Activated CD4-positive, alpha-beta T cell treated with anti-CD3 and anti-CD28 coated beads, Interleukin-2, amount 50 U/mL, for 1 hour (primary cell): ENCODE measurements around the gene EIF4EBP2.

Experiments
- DNase-seq: peaks from one replicate; pipeline ENCODE4 v3.0.0-alpha.2; 2020

Gene EIF4EBP2

DNA sequence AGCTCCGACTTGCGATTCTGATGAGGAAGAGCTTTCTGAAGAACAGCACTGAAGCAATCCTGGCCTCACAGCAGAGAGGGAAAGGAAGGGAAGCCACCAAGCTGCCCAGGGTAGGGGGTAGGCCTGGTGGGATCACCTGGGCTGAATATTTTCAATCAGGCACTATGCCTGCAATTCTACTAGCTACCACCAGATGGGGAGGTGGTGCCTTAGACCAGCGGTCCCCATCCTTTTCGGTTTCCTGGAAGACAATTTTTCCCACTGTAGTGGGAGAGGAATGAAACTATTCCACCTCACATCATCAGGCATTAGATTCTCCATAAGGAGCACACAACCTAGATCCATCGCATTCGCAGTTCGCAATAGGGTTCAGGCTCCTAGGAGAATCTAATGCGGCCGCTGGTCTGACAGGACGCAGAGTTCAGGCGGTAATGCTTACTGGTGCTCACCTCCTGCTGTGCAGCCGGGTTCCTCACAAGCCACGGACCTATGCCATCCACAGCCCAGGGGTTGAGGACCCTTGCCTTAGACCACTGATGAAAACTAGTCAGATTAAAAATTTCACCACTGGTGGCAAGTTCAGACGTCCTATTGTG is 24.3 kb upstream of the EIF4EBP2 start:
- no peak for DNase-seq

DNA sequence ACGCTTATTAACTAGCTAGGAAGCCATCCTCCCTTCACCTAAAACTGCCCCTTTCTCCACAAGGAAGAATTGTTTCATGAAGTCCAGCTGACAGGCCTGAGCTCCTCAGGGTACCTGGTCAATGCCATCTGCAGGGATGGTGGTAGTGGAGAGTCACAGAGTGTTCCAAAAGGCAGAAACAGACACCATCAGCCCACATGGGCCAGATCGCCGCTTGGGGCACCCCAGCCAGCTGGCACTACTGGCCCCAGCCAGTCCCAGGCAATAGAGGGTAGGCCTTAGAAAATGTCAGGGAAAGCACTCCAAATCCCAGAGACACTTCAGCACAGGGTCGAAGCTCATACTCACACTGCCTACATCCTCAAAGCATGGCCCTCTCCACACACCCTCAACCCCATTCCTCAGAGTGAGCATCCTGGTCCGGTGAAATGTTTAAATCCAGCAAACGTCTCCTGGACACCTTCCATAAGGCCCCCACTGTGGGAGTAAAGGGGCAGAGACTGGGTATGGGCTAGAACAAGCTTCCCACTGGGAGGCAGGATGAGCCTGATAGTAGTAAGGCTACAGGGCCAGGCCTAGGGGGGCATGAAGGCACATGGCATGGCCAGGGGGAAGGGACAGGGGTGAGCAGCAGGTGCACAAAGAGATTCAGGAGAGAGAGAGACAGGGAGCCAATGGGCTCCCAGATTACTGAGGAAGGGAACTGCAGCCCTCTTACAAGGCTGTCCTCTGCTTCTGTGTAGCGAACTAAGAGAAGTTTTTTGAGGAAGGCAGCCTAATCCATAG is 23.4 kb upstream of the EIF4EBP2 start:
- no peak for DNase-seq

DNA sequence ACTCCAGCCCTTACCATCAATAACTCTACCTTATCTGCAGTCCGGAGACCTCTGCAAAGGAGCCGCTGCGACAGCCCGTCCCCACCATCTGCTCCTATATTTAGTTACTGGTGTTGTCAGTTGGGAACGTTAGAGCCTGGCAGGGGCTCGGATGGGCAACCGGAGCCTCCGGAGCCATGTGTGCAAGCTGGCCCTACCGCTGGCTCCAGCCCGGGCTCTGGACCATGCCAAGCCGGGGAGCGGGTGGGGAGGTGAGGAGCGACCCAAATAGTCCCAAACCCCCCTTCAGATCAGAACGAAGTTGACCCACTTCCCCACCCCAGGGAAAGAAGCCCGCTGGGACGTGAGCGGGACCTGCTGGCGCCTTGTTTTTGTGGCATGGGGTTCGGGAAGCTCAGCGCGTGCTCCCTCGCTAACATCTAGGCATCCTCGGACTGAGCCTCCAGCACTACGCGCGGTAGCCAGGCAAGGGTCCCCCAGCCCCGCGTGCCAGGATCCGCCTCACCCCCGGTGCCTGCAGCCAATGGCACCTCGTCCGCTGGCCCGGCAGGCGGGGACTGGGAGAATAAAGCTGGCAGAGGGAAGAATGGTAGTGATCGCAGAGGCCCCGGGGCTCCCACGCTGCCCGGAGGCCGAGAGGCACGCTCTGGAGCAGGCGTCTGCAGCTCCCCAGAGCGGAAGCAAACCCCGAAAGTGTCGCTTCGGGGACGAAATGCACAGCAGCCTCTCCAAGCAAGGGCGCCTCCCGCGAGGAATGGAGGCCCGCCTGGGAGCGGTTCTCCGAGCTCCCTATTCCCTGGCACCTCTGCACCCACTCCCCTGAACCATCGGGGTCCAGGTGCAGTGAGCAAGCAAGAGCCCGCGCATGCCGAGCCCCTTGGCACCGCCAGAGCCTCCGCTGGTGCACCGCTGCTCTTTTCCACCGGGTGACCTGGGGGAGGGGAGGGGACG is 22.2 kb upstream of the EIF4EBP2 start:
- DNase-seq, result peak; percentile 23

DNA sequence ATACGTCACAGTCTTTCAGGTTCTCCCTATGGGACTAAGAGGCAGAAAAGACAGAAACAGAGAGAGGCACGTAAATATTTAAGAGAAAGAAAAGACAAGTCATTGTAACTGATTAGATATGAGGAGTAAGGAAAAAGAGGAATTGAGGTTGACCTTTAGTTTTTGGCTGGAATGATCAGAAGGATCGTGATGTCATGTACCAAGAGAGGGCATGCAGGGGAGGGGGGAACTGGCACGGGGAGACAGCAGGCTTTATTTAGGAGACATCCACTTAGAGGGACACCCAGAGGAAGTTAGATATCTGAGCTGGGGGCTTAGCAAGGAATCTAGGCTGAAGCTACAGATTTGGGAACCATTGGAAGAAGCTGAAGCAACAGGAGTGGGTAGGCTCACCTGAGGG is 12.3 kb upstream of the EIF4EBP2 start:
- DNase-seq, result no peak

DNA sequence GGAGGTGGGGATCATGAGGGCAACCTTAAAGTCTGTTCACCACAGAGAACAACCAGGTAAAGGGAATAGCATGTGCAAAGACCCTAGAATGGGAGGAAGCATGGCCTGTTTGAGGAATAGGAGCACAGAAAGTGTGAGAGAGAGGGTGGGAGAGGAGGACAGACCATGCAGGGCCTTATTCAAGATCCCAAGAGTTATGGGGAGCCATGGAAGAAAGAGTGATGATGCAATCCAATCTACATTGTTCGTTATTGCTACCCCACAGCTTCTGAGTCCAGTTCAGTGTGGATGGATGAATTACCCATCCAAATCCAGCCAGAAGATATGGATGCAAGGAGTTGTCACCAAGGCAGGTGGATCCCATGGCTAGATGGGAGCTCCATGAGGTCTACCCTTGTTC is 7.8 kb upstream of the EIF4EBP2 start:
- DNase-seq, result no peak

DNA sequence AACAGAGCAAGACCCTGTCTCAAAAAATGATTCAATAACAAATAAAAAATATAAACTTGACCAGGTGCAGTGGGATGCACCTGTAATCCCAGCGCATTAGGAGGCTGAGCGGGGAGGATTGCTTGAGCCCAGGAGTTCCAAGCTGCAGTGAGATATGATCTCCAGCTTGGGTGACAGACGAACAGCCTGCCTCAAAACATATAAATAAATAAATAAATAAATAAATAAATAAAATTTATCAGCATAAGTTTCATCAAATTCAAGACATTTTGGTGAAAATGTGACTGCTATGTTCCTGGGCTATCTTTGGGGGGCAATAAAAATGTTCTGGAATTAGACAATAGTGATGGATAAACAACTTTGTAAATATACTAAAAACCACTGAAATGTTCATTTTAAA is 4.8 kb upstream of the EIF4EBP2 start:
- DNase-seq, result no peak

DNA sequence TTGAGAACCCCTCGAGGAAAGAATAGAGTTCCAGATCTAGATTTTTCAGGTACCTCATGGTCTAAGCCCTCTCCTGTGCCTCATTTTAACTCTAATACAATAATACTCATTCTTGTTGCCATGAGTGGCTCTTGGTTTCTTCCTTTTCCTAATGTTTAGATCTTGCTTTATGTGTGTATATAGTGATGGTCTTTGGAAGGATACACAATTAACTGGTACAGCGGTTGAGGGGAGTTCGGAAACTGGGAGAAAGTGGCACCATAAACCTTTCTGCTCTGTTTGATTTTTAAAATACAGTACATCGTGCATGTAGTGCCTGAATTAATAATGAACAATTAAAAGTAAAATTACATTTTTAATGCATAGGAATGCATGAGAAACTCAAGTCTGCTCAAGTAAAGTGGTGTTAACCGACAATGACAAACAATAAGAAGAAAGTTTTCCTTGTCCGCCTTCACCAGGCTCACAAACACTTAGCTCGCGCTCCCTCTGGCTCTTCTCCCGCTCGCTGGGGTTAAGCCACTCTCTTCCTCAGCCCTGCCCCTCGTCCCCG is 386 bp upstream of the EIF4EBP2 start:
- no peak for DNase-seq

DNA sequence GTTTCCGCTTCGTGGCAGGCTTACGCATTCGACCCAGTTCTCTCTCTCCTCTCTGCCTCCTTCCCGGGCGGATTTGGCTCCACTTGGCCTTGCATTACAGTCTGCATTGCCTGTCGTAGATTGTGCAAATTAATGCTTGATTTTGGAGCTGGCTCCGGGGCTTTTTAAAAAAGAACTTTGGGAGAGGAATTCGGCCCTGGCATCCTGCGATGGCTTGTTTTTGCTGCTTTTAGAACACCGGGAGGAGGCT is 767 bp downstream of the EIF4EBP2 start:
- no peak for DNase-seq

DNA sequence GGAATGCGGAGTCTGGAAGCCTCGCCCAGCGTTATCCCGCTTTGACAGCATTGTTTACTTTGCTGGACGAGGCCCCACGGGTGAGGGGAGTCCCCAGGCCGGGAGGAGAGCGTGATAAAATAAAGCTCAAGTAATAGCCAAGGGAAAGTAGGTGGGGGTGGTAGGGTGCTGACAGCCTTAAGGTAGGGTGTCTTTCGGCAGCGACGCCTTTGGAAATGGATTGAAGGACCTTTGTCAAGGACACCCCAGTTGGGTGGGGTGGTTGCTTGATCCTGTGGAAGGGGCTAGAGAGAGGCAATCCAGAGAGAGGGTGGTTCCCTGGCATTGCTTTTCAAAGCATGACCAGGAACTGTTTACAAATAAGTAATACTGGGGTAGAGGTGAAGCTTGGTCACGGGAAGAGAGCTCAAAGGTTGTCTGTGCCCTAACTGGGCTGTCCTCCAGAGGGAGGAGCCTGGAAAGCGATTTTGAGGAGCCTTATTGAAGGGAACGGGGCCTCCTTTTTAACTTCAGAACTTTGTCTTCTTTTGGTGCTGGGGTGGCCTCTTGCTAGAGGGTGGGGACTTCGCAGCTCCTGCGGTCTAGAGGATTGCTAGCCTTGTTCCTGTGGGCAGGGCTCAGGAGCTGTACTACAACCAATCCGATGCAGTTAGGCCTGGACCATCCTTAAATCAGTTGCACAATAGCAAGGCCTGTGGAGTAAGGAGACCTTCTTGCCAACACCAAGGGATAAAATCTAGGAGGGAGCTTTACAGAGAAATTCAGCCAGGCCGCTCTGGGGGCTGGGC is 1.3 kb downstream of the EIF4EBP2 start:
- DNase-seq, result peak; percentile 20

DNA sequence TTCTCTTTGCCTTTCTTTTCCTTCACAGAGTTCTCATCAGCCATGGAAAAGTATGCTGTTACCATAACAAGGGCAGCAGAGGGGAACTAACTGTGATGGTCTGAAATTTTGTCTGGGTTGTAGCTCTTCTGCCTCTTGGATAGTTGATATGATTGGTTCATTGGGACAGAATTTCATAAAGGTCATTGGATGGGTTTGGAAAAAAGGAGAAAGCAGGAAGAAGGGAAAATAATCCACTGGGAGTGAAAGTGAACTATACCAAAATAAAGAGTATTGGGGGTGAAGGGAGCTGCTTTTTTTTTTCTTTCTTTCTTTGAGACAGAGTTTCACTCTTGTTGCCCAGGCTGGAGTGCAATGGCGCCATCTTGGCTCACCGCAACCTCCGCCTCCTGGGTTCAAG is 5.8 kb downstream of the EIF4EBP2 start:
- no peak for DNase-seq

DNA sequence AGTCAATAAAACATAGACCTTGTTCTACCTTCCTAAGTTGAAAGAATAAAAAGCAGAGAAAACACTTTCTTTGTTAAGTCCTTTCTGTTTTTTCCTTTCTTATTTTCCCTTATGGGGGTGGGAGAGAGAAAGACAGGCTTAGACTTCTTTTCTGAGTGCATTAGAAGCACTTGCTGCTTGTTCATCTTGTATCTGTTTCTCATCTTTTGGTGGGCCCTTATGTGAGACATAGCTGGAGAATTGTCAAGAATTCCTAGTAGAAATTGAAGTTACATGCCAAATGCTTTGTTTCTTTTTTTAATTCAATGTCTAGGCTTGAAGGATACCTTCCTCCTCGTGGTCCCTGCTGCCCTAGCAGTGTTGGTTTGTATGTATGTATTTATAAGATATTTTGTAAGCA is 6.7 kb downstream of the EIF4EBP2 start:
- no peak for DNase-seq

DNA sequence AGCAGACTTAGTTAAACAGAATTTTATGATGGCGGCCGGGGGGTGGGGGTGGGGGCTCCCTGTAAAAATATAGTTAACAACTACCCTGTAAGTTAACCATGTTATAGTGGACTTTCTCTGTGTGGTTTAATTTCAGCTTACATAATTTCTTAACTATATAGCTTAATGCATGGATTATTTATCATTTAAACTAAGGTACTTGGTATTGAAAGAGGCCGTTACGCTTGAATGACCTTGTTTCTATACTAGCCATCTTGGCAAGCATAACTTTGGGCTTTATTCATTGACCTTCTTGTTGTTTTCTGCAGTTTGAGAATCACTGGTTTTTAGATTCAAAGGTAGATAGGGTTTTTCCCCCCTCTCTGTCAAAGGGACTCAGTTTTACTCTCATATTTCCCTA is 8.4 kb downstream of the EIF4EBP2 start:
- no peak for DNase-seq

DNA sequence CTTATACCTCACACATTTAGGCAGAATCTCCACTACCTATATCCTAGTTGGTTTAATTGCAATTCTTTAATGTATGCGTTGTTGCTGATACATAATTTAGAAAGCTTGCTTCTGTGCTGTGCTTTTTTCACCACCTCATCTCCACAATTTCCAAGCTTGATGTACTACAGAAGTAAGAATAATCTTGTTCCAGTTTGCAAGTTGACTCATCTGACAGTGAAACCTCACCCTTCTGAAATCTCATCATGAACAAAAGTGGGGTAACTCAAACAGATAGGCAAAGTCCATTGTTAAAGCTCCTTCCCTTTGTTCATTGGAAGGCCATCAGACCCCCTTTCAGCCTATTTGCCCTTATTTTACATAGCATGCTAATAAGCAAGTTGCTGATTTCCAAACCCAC is 13.6 kb downstream of the EIF4EBP2 start:
- DNase-seq, result no peak

DNA sequence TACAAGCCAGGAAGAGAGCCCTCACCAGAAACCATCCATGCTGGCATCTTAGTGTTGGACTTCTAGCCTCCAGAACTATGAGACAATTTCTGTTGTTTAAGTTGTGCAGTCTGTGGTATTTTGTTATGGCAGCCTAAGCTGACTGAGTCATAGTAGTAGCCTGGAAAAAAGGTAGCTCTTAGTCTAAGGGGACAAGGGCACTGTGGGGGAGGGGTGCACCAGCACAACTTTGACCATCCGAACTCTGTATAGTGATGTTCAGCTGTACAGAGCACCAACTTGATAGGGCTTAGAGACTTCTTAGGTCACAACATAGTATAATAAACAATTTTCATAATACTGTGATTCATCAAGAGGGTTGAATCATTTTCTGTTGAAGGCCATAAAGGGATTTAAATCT is 14.3 kb downstream of the EIF4EBP2 start:
- no peak for DNase-seq

DNA sequence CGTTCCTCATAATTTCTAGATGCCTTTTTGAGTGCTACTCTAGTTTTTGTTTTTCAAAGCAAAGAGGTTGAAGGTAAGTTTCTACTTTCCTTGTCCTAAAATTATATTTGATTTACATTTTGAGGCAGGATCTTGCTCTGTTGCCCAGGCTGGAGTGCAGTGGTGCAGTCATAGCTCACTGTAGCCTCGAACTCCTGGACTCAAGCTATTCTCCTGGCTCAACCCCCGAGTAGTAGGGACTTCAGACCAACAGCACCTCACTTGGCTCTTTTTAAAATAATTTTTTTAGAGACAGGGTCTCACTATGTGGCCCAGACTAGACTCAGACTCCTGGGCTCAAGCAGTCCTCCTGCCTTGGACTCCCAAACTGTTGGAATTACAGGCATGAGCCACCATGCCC is 14.8 kb downstream of the EIF4EBP2 start:
- no peak for DNase-seq

DNA sequence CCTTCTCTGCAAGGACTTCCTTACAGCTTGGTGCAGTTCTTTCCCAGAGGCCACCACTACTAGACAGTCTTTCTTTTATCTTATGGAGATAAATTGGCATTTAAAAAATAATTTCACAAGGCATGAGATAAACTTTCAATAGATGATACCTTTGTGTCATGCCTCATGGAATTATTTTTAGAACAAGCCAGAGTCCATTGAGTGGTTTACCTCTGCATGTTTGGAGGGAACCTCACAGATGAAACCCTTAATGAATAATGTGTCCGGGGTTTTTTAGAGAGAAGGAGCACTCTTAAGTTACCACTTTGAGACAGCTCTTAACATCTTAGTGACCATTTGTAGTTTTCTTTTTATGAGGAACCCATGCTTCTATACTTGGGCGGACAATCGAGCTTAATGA is 20.4 kb downstream of the EIF4EBP2 start:
- DNase-seq, result no peak

DNA sequence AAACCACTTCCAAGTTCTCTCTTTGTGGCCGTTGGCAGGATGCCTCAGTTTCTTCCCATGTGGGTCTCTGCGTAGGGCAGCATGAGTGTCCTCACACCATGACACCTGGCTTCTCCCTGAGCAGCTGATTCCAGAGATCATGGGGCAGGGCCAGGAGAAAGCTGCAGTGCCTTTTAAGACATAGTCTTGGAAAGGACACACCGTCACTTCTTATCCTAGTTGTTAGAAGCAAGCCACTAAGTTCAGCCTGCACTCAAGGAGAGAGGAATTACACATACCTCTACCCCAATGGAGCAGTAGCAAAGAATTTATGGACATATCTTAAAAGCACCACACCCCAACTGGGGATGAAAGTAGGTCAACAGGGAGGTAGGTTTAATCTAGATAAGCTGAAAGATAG is 21.2 kb downstream of the EIF4EBP2 start:
- DNase-seq, result no peak

DNA sequence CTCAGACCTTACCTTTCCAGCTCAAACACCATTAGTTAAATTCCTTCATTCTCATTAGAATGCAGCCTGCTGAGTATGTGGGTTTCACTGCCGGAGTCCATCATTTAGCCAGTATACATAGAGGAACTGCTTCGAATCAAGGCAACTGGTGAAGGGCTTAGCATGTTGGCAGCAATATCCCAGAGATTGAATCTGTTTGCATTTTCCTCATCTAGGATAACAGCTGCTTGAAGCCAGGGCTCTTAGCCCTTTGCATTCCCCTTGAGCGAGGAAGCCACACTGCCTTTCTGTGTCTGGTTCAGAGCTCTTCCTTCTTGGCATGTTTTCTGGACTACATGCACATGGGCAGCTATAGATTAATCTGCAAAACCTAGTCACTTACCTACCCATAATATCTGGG is 22.9 kb downstream of the EIF4EBP2 start:
- DNase-seq, result no peak

DNA sequence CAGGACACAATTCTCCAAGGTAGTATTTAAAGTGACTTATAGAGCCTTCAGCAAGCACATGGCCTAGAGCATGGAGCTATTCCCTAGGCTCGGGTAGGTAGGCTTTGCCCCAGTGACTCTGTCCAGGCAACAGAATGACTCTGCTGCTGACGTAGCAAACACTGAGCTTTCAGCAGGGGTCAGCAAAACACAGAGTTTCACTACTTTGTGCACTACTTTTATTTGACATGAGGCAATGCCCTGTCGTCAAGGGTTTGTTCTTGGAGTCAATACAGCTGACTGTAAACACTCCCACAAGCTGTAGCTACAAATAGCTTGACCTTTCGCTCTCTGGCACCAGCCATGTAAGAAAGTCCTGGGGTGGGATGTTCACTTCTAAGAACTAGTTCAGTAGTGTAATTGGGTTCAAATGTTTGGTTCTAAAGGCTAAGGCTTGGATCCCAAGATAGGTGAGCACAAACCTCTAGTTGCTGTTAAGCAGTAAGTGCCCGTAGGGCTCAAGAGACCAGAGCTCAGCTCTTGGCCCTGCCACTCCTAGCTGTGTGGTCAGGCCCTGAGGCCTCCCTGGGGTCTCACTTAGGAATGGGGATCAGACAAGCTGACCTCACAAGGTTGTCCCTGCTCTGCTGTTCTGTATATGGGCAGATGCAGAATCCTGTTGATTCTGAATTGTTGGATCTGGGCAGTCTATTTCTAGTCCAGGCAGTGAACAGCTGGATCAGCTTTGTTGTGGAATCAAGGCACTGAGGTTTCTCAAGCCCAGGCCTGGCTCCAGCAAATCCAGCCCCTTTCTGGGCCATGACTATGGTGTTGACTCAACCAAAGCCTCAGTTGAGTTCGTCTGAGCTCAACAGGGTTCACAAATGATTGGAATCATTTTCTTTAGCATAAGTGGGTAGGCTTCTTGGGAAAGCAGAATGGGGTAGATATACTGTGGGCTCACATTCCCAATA is 26.8 kb downstream of the EIF4EBP2 start:
- no peak for DNase-seq

DNA sequence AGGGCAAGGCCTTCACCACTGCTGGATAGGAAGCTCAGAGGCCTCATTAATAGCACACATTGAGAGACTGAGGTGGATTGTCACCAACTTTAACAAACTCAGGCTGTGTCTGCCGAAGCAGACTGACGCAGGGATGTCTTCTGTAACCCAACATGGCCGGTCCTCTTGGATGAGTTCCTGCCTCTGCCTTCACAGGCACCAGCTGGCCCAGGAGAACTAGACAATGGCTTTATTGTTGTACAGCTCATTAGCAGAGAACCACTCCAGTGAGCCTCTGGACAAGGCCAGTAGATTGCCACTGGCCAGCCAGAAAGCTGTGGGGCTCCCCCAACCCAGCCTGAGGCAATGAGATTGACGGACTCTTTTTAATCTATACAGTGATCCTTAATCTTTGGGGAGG is 28.2 kb downstream of the EIF4EBP2 start:
- DNase-seq, result no peak

DNA sequence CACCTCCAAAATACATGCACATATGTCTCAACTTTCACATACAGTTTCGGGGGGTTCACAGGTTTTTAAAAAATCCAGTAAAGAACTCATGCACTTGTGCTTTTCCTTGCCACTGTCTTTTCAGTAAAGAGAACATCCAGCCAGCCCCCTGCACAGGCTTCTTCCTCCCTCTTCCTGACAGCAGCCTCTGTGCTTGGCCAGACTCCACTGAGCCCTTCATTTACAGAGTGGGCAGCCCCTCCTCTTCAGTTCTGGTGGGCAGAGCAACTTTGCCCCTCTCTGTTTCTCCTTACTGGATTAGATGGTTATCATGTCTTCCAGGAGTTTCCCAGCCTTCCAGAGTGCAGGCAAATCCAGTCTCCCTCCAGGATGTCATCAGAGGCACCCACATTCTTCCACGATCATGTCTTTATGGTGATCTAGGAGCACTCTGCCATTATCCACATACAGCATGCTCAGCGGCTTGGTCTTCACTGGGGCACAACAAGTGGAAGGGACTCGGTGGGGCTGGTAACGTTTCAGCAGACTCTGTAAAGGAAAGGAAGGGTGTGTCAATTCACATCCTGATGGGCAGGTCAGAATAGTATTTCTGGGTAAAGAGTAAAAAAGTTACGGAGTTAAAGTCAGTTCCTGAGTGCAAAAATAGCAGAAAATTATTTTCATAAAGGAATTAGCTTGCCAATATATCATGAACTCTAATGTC is 28.8 kb downstream of the EIF4EBP2 start:
- no peak for DNase-seq
